GM18505 (cell line): ENCODE results near the gene UGCG.
A peak's percentile ranks its signal among the peaks of the same experiment; 100 is the strongest.
"Not testable (repeated sequence)": the region's sequence is repeated elsewhere in the genome, so short reads cannot be mapped to it uniquely, and the experiment has no call there.

Experiments used
- ATAC-seq: cut with Tn5 transposase; IDR thresholded peaks from one replicate; pipeline ENCODE4 v1.9.1; 2021; ENCODE audit not compliant: unreplicated experiment
- POLR2A ChIP-seq: IDR thresholded peaks from 4 replicates; pipeline ENCODE4 v1.6.1; 2011; ENCODE audit warnings: borderline replicate concordance; ENCODE audit not compliant: insufficient read depth, insufficient read length; ENCODE audit errors: extremely low read depth

UGCG gene

GRCh38 chr9:111938427-111938800, 41.8 kb downstream of the UGCG start:
- TF ChIP-seq POLR2A, result no peak
- ATAC-seq, result no peak

- ATAC-seq, result no peak
- TF ChIP-seq POLR2A, result no peak
Measured at GRCh38 chr9:111939322-111939721, 42.7 kb downstream of the UGCG start.

GRCh38 chr9:111940697-111941096, 44.1 kb downstream of the UGCG start:
- ATAC-seq, result no peak
- TF ChIP-seq POLR2A, result no peak

- no peak for ATAC-seq
- TF ChIP-seq POLR2A, result no peak
Measured at GRCh38 chr9:111943200-111943599, 46.6 kb downstream of the UGCG start.

- no peak for TF ChIP-seq POLR2A
- no peak for ATAC-seq
Measured at GRCh38 chr9:111943746-111944145, 47.1 kb downstream of the UGCG start.

GRCh38 chr9:111944241-111944866, 47.7 kb downstream of the UGCG start:
- no peak for ATAC-seq

GRCh38 chr9:111945216-111945615, 48.6 kb downstream of the UGCG start:
- ATAC-seq, result peak; percentile 68
- TF ChIP-seq POLR2A, result no peak

More at GRCh38 chr9:111944241-111944866, 47.7 kb downstream of the UGCG start:
- no peak for TF ChIP-seq POLR2A

- not testable (repeated sequence) for ATAC-seq
Measured at GRCh38 chr9:111948109-111948508, 51.5 kb downstream of the UGCG start.

GRCh38 chr9:111948951-111949350, 52.3 kb downstream of the UGCG start:
- ATAC-seq, result no peak
- no peak for TF ChIP-seq POLR2A

GRCh38 chr9:111949919-111950318, 53.3 kb downstream of the UGCG start:
- TF ChIP-seq POLR2A, result no peak

GRCh38 chr9:111952559-111952958, 55.9 kb downstream of the UGCG start:
- no peak for ATAC-seq
- TF ChIP-seq POLR2A, result no peak

More at GRCh38 chr9:111949919-111950318, 53.3 kb downstream of the UGCG start:
- no peak for ATAC-seq

GRCh38 chr9:111953444-111953843, 56.8 kb downstream of the UGCG start:
- TF ChIP-seq POLR2A, result no peak
- ATAC-seq, result no peak

- no peak for TF ChIP-seq POLR2A
- ATAC-seq, result no peak
Measured at GRCh38 chr9:111955048-111955447, 58.4 kb downstream of the UGCG start.

- TF ChIP-seq POLR2A, result no peak
- no peak for ATAC-seq
Measured at GRCh38 chr9:111957856-111958631, 61.4 kb downstream of the UGCG start.
